HEK293 (cell line): Measurements from ENCODE around the gene BRWD1.
A peak's percentile ranks its signal among the peaks of the same experiment; 100 is the strongest.

Experiments used
- CTCF ChIA-PET: fragments of 350-600 bp; formaldehyde crosslinking; extraction: SDS; loops from one replicate; lab custom pipeline; 2021; ENCODE audit warnings: antibody characterized with exemption; lab: Yijun Ruan, JAX
- POLR2A ChIA-PET: fragments of 300-600 bp; formaldehyde crosslinking; extraction: SDS; loops from one replicate; lab custom pipeline; 2020; ENCODE audit warnings: antibody characterized with exemption, inconsistent platforms; lab: Yijun Ruan, JAX
- H3K27ac ChIP-seq: fragments of 200-500 bp; sonication (Bioruptor generic); 2 replicates; pipeline ENCODE4 v1.5.1; 2014; ENCODE audit warnings: low read depth, low read length, control low read depth, inconsistent platforms; ENCODE audit errors: extremely low read depth
- H3K36me3 ChIP-seq, 2 experiments: fragments of 200-500 bp in 1 of 2; sonication (Bioruptor generic) in 1 of 2; 1 replicate in 1 of 2; 2 replicates in 1 of 2; pipeline ENCODE4 v1.5.1; 2014 to 2017; ENCODE audit warnings: inconsistent platforms in 2 of 2, low read length in 2 of 2; ENCODE audit not compliant: control insufficient read depth in 2 of 2, insufficient read depth in 1 of 2
- H3K4me1 ChIP-seq: fragments of 200-500 bp; sonication (Bioruptor generic); 2 replicates; pipeline ENCODE4 v1.5.1; 2014; ENCODE audit warnings: mild to moderate bottlenecking, low read length, inconsistent platforms; ENCODE audit not compliant: control insufficient read depth, insufficient read depth
- H3K4me3 ChIP-seq: 2 replicates; pipeline ENCODE4 v1.5.1; 2011; ENCODE audit warnings: low read depth, mild to moderate bottlenecking, control low read depth, low read length, moderate library complexity
- H3K9me3 ChIP-seq: fragments of 200-500 bp; sonication (Bioruptor generic); 2 replicates; pipeline ENCODE4 v1.5.1; 2014; ENCODE audit warnings: low read depth, low read length, inconsistent platforms; ENCODE audit not compliant: control insufficient read depth, insufficient read depth
- KLF1 ChIP-seq: fragments of 450-650 bp; formaldehyde crosslinking; IDR thresholded peaks from 2 replicates; pipeline ENCODE4 v1.5.1; 2016; ENCODE audit warnings: missing biosample characterization, missing genetic modification characterization
- MEIS1 ChIP-seq: sonication (generic); formaldehyde crosslinking; IDR thresholded peaks from 2 replicates; pipeline ENCODE4 v1.8.1; 2022; ENCODE audit warnings: missing genetic modification reagents, mild to moderate bottlenecking, borderline replicate concordance
- YY1 ChIP-seq: fragments of 450-650 bp; formaldehyde crosslinking; IDR thresholded peaks from 2 replicates; pipeline ENCODE4 v1.5.1; 2018; ENCODE audit warnings: missing biosample characterization, missing genetic modification characterization
- ZNF175 ChIP-seq: fragments of 450-650 bp; formaldehyde crosslinking; IDR thresholded peaks from 2 replicates; pipeline ENCODE4 v1.5.1; 2016; ENCODE audit warnings: missing biosample characterization, missing genetic modification characterization
- ZNF221 ChIP-seq: fragments of 450-650 bp; formaldehyde crosslinking; IDR thresholded peaks from 2 replicates; pipeline ENCODE4 v1.5.1; 2017; ENCODE audit warnings: missing biosample characterization, missing genetic modification characterization, borderline replicate concordance
- ZNF24 ChIP-seq: fragments of 450-650 bp; formaldehyde crosslinking; IDR thresholded peaks from 2 replicates; pipeline ENCODE4 v1.5.1; 2016; ENCODE audit warnings: missing biosample characterization, missing genetic modification characterization
- ZNF433 ChIP-seq: fragments of 450-650 bp; formaldehyde crosslinking; IDR thresholded peaks from 2 replicates; pipeline ENCODE4 v1.5.1; 2016; ENCODE audit warnings: missing biosample characterization, missing genetic modification characterization, low read depth
- ZNF473 ChIP-seq: fragments of 450-650 bp; formaldehyde crosslinking; IDR thresholded peaks from 2 replicates; pipeline ENCODE4 v1.5.1; 2017; ENCODE audit warnings: missing biosample characterization, missing genetic modification characterization
- ZNF549 ChIP-seq: fragments of 450-650 bp; IDR thresholded peaks from 2 replicates; pipeline ENCODE4 v1.5.1; 2018; ENCODE audit warnings: missing biosample characterization, missing genetic modification characterization, mild to moderate bottlenecking, inconsistent platforms, moderate library complexity
- ZNF623 ChIP-seq: fragments of 450-650 bp; formaldehyde crosslinking; IDR thresholded peaks from 2 replicates; pipeline ENCODE4 v1.5.1; 2016; ENCODE audit warnings: missing biosample characterization, missing genetic modification characterization
- ZNF626 ChIP-seq: fragments of 450-650 bp; sonication (Bioruptor Pico); formaldehyde crosslinking; IDR thresholded peaks from 2 replicates; pipeline ENCODE4 v1.5.1; 2018; ENCODE audit warnings: missing biosample characterization, missing genetic modification characterization, inconsistent platforms
- ZNF76 ChIP-seq: fragments of 450-650 bp; formaldehyde crosslinking; IDR thresholded peaks from 2 replicates; pipeline ENCODE4; 2016; ENCODE audit warnings: low read depth, missing biosample characterization, missing genetic modification characterization, borderline replicate concordance
- ZNF791 ChIP-seq: fragments of 450-650 bp; formaldehyde crosslinking; IDR thresholded peaks from 2 replicates; pipeline ENCODE4 v1.5.1; 2016; ENCODE audit warnings: missing biosample characterization, missing genetic modification characterization
- ZNF837 ChIP-seq: fragments of 450-650 bp; formaldehyde crosslinking; IDR thresholded peaks from 2 replicates; pipeline ENCODE4 v1.5.1; 2016; ENCODE audit warnings: missing biosample characterization, missing genetic modification characterization
- ZSCAN30 ChIP-seq: fragments of 450-650 bp; IDR thresholded peaks from 2 replicates; pipeline ENCODE4 v1.5.1; 2018; ENCODE audit warnings: missing biosample characterization, mild to moderate bottlenecking, missing genetic modification characterization, moderate library complexity
- TF ChIP-seq, protein P1 (sequence below): fragments of 450-650 bp; formaldehyde crosslinking; IDR thresholded peaks from 2 replicates; pipeline ENCODE4 v1.5.1; 2016; ENCODE audit warnings: missing biosample characterization, missing genetic modification characterization, borderline replicate concordance
- TF ChIP-seq, protein P2 (sequence below): fragments of 450-650 bp; formaldehyde crosslinking; IDR thresholded peaks from 2 replicates; pipeline ENCODE4 v1.5.1; 2016; ENCODE audit warnings: missing biosample characterization, missing genetic modification characterization
- TF ChIP-seq, protein P3 (sequence below): fragments of 450-650 bp; formaldehyde crosslinking; IDR thresholded peaks from 2 replicates; pipeline ENCODE4 v1.5.1; 2016; ENCODE audit warnings: missing biosample characterization, missing genetic modification characterization
- TF ChIP-seq, protein P4 (sequence below): fragments of 450-650 bp; formaldehyde crosslinking; IDR thresholded peaks from 2 replicates; pipeline ENCODE4 v1.5.1; 2016; ENCODE audit warnings: missing biosample characterization, missing genetic modification characterization
- TF ChIP-seq, protein P5 (sequence below): fragments of 450-650 bp; formaldehyde crosslinking; IDR thresholded peaks from 2 replicates; pipeline ENCODE4 v1.5.1; 2016; ENCODE audit warnings: missing biosample characterization, missing genetic modification characterization
- TF ChIP-seq, protein P6 (sequence below): fragments of 450-650 bp; formaldehyde crosslinking; conservative IDR thresholded peaks from 2 replicates; pipeline ENCODE4 v1.5.1; 2016; ENCODE audit warnings: low read depth, missing biosample characterization, missing genetic modification characterization

The BRWD1 gene

DNA sequence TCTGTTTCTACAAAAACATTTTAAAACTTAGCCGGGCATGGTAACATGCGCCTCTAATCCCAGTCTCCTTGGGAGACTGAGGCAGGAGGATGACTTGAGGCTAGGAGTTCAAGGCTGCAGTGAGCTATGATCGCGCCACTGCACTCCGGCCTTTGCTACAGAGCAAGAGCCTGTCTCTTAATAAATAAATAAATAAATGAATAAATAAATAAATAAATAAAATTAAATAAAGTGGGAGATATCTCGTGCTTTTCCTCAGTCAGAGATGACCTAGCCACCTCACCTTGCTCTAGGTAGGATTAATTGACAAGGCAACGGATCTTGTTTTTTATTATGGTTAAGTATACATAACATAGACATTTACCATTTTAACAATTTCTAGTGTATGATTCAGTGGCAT, 14.3 kb upstream of the BRWD1 start:
- H3K27ac ChIP-seq: no peak overlapping the region
- no peak overlapping the region for H3K4me3 ChIP-seq
- no peaks in the 10 kb centered on the region for H3K36me3 ChIP-seq
- H3K9me3 ChIP-seq: no peaks in the 10 kb centered on the region
- ChIA-PET CTCF (interaction anchor here (0.7 kb wide), 1 partner anchor 392 kb away, joined by 4 read pairs; no protein-coding TSS in a partner anchor), POLR2A (no interaction called here)
- peaks cover 5% of the 10 kb centered on the region; the same call in 1 of the 2 replicates for H3K4me1 ChIP-seq
- TF ChIP-seq, protein P1, sequence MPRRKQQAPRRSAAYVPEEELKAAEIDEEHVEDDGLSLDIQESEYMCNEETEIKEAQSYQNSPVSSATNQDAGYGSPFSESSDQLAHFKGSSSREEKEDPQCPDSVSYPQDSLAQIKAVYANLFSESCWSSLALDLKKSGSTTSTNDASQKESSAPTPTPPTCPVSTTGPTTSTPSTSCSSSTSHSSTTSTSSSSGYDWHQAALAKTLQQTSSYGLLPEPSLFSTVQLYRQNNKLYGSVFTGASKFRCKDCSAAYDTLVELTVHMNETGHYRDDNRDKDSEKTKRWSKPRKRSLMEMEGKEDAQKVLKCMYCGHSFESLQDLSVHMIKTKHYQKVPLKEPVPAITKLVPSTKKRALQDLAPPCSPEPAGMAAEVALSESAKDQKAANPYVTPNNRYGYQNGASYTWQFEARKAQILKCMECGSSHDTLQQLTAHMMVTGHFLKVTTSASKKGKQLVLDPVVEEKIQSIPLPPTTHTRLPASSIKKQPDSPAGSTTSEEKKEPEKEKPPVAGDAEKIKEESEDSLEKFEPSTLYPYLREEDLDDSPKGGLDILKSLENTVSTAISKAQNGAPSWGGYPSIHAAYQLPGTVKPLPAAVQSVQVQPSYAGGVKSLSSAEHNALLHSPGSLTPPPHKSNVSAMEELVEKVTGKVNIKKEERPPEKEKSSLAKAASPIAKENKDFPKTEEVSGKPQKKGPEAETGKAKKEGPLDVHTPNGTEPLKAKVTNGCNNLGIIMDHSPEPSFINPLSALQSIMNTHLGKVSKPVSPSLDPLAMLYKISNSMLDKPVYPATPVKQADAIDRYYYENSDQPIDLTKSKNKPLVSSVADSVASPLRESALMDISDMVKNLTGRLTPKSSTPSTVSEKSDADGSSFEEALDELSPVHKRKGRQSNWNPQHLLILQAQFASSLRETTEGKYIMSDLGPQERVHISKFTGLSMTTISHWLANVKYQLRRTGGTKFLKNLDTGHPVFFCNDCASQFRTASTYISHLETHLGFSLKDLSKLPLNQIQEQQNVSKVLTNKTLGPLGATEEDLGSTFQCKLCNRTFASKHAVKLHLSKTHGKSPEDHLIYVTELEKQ (tag by site-specific recombination): no peak
- TF ChIP-seq ZSCAN30 (tag by site-specific recombination) (no peak), ZNF24 (tag by site-specific recombination) (no peak), MEIS1 (CRISPR knock-in tag) (no peak), ZNF626 (tag by site-specific recombination) (no peak), ZNF623 (tag by site-specific recombination) (peak; percentile 58), ZNF549 (no peak), ZNF791 (tag by site-specific recombination) (no peak), ZNF473 (no peak), ZNF433 (tag by site-specific recombination) (0 out of 2 replicates have a peak, but pooled peaks have one; percentile 25), ZNF175 (tag by site-specific recombination) (no peak), ZNF837 (tag by site-specific recombination) (no peak), YY1 (tag by site-specific recombination) (no peak), ZNF76 (tag by site-specific recombination) (no peak), ZNF221 (tag by site-specific recombination) (no peak), KLF1 (no peak)
- TF ChIP-seq, protein P2, sequence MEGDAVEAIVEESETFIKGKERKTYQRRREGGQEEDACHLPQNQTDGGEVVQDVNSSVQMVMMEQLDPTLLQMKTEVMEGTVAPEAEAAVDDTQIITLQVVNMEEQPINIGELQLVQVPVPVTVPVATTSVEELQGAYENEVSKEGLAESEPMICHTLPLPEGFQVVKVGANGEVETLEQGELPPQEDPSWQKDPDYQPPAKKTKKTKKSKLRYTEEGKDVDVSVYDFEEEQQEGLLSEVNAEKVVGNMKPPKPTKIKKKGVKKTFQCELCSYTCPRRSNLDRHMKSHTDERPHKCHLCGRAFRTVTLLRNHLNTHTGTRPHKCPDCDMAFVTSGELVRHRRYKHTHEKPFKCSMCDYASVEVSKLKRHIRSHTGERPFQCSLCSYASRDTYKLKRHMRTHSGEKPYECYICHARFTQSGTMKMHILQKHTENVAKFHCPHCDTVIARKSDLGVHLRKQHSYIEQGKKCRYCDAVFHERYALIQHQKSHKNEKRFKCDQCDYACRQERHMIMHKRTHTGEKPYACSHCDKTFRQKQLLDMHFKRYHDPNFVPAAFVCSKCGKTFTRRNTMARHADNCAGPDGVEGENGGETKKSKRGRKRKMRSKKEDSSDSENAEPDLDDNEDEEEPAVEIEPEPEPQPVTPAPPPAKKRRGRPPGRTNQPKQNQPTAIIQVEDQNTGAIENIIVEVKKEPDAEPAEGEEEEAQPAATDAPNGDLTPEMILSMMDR: no peak
- TF ChIP-seq, protein P3, sequence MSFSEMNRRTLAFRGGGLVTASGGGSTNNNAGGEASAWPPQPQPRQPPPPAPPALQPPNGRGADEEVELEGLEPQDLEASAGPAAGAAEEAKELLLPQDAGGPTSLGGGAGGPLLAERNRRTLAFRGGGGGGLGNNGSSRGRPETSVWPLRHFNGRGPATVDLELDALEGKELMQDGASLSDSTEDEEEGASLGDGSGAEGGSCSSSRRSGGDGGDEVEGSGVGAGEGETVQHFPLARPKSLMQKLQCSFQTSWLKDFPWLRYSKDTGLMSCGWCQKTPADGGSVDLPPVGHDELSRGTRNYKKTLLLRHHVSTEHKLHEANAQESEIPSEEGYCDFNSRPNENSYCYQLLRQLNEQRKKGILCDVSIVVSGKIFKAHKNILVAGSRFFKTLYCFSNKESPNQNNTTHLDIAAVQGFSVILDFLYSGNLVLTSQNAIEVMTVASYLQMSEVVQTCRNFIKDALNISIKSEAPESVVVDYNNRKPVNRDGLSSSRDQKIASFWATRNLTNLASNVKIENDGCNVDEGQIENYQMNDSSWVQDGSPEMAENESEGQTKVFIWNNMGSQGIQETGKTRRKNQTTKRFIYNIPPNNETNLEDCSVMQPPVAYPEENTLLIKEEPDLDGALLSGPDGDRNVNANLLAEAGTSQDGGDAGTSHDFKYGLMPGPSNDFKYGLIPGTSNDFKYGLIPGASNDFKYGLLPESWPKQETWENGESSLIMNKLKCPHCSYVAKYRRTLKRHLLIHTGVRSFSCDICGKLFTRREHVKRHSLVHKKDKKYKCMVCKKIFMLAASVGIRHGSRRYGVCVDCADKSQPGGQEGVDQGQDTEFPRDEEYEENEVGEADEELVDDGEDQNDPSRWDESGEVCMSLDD: no peak
- TF ChIP-seq, protein P4, sequence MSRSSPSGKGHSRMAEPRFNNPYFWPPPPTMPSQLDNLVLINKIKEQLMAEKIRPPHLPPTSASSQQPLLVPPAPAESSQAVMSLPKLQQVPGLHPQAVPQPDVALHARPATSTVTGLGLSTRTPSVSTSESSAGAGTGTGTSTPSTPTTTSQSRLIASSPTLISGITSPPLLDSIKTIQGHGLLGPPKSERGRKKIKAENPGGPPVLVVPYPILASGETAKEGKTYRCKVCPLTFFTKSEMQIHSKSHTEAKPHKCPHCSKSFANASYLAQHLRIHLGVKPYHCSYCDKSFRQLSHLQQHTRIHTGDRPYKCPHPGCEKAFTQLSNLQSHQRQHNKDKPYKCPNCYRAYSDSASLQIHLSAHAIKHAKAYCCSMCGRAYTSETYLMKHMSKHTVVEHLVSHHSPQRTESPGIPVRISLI (tag by site-specific recombination): no peak
- TF ChIP-seq, protein P5, sequence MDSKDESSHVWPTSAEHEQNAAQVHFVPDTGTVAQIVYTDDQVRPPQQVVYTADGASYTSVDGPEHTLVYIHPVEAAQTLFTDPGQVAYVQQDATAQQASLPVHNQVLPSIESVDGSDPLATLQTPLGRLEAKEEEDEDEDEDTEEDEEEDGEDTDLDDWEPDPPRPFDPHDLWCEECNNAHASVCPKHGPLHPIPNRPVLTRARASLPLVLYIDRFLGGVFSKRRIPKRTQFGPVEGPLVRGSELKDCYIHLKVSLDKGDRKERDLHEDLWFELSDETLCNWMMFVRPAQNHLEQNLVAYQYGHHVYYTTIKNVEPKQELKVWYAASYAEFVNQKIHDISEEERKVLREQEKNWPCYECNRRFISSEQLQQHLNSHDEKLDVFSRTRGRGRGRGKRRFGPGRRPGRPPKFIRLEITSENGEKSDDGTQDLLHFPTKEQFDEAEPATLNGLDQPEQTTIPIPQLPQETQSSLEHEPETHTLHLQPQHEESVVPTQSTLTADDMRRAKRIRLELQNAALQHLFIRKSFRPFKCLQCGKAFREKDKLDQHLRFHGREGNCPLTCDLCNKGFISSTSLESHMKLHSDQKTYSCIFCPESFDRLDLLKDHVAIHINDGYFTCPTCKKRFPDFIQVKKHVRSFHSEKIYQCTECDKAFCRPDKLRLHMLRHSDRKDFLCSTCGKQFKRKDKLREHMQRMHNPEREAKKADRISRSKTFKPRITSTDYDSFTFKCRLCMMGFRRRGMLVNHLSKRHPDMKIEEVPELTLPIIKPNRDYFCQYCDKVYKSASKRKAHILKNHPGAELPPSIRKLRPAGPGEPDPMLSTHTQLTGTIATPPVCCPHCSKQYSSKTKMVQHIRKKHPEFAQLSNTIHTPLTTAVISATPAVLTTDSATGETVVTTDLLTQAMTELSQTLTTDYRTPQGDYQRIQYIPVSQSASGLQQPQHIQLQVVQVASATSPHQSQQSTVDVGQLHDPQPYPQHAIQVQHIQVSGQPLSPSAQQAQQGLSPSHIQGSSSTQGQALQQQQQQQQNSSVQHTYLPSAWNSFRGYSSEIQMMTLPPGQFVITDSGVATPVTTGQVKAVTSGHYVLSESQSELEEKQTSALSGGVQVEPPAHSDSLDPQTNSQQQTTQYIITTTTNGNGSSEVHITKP (tag by site-specific recombination): no peak
- TF ChIP-seq, protein P6, sequence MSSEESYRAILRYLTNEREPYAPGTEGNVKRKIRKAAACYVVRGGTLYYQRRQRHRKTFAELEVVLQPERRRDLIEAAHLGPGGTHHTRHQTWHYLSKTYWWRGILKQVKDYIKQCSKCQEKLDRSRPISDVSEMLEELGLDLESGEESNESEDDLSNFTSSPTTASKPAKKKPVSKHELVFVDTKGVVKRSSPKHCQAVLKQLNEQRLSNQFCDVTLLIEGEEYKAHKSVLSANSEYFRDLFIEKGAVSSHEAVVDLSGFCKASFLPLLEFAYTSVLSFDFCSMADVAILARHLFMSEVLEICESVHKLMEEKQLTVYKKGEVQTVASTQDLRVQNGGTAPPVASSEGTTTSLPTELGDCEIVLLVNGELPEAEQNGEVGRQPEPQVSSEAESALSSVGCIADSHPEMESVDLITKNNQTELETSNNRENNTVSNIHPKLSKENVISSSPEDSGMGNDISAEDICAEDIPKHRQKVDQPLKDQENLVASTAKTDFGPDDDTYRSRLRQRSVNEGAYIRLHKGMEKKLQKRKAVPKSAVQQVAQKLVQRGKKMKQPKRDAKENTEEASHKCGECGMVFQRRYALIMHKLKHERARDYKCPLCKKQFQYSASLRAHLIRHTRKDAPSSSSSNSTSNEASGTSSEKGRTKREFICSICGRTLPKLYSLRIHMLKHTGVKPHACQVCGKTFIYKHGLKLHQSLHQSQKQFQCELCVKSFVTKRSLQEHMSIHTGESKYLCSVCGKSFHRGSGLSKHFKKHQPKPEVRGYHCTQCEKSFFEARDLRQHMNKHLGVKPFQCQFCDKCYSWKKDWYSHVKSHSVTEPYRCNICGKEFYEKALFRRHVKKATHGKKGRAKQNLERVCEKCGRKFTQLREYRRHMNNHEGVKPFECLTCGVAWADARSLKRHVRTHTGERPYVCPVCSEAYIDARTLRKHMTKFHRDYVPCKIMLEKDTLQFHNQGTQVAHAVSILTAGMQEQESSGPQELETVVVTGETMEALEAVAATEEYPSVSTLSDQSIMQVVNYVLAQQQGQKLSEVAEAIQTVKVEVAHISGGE (tag by site-specific recombination): peak; percentile 54; the same call in 1 of the 2 replicates
